ENCODE results near the gene ZBTB40. TPM values are rescaled to one million over a fixed set of nuclear protein-coding genes. Genes with fewer than 3 reads are reported as not detected.

ZBTB40 gene
- total RNA-seq, 1 experiment from 2014 or later: 25.3 TPM

- ChIA-PET POLR2A (ENCODE audit: low non-redundant PET) (interaction anchor here (0.7 kb wide), 1 partner anchor 33 kb away, joined by 4 read pairs; no protein-coding TSS in a partner anchor), CTCF (no interaction called here)
- no peak for DNase-seq (ENCODE audit: low spot score)
- Histone ChIP-seq H3K27ac (ENCODE audit: low read depth, low read length, poor library complexity, severe bottlenecking) (no peak overlapping the region), H3K27me3 (replicated peaks; ENCODE audit: insufficient read depth, low read depth, low read length, poor library complexity) (no peaks in the 10 kb centered on the region), H3K4me1 (ENCODE audit: insufficient read depth, low read length, poor library complexity, severe bottlenecking) (no peaks in the 10 kb centered on the region), H3K9me3 (ENCODE audit: low read depth, low read length, poor library complexity, severe bottlenecking) (no peaks in the 10 kb centered on the region), H3K36me3 (ENCODE audit: insufficient read depth, low read length, poor library complexity, severe bottlenecking) (peaks cover 30% of the 10 kb centered on the region), H3K4me3 (ENCODE audit: low read depth, low read length, poor library complexity, severe bottlenecking) (no peak overlapping the region)
- no TSS peak for BruUV-seq (replicated peaks)
- no peak for TF ChIP-seq EZH2 (IDR thresholded peaks at IDR 0.05; ENCODE audit: borderline replicate concordance, low read depth, low read length, poor library complexity, severe bottlenecking)
- TF ChIP-seq, protein P1, sequence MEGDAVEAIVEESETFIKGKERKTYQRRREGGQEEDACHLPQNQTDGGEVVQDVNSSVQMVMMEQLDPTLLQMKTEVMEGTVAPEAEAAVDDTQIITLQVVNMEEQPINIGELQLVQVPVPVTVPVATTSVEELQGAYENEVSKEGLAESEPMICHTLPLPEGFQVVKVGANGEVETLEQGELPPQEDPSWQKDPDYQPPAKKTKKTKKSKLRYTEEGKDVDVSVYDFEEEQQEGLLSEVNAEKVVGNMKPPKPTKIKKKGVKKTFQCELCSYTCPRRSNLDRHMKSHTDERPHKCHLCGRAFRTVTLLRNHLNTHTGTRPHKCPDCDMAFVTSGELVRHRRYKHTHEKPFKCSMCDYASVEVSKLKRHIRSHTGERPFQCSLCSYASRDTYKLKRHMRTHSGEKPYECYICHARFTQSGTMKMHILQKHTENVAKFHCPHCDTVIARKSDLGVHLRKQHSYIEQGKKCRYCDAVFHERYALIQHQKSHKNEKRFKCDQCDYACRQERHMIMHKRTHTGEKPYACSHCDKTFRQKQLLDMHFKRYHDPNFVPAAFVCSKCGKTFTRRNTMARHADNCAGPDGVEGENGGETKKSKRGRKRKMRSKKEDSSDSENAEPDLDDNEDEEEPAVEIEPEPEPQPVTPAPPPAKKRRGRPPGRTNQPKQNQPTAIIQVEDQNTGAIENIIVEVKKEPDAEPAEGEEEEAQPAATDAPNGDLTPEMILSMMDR (conservative IDR thresholded peaks at IDR 0.05; ENCODE audit: low read depth, low read length): no peak
- intact Hi-C loops (cut with micrococcal nuclease; ENCODE audit: unreplicated experiment): no loop called here
Measured at GRCh38 chr1:22522221-22522743, 70.6 kb downstream of the ZBTB40 start.

GRCh38 chr1:22524481-22524880 is 72.8 kb downstream of the ZBTB40 start:
- POLR2A ChIA-PET (ENCODE audit: low non-redundant PET): no interaction called here
- no peak overlapping the region for H3K27ac ChIP-seq (ENCODE audit: low read depth, low read length, poor library complexity, severe bottlenecking)
- no TSS peak for BruUV-seq (replicated peaks)
- peaks cover 15% of the 10 kb centered on the region for H3K36me3 ChIP-seq (ENCODE audit: insufficient read depth, low read length, poor library complexity, severe bottlenecking)
- CTCF ChIA-PET: no interaction called here
- intact Hi-C loops (cut with micrococcal nuclease; ENCODE audit: unreplicated experiment): no loop called here
- no peaks in the 10 kb centered on the region for H3K27me3 ChIP-seq (replicated peaks; ENCODE audit: insufficient read depth, low read depth, low read length, poor library complexity)
- no peaks in the 10 kb centered on the region for H3K4me1 ChIP-seq (ENCODE audit: insufficient read depth, low read length, poor library complexity, severe bottlenecking)
- TF ChIP-seq, protein P1 (conservative IDR thresholded peaks at IDR 0.05; ENCODE audit: low read depth, low read length): no peak
- TF ChIP-seq EZH2 (IDR thresholded peaks at IDR 0.05; ENCODE audit: borderline replicate concordance, low read depth, low read length, poor library complexity, severe bottlenecking): no peak
- H3K4me3 ChIP-seq (ENCODE audit: low read depth, low read length, poor library complexity, severe bottlenecking): no peak overlapping the region
- no peaks in the 10 kb centered on the region for H3K9me3 ChIP-seq (ENCODE audit: low read depth, low read length, poor library complexity, severe bottlenecking)
- DNase-seq (ENCODE audit: low spot score): no peak

DNA sequence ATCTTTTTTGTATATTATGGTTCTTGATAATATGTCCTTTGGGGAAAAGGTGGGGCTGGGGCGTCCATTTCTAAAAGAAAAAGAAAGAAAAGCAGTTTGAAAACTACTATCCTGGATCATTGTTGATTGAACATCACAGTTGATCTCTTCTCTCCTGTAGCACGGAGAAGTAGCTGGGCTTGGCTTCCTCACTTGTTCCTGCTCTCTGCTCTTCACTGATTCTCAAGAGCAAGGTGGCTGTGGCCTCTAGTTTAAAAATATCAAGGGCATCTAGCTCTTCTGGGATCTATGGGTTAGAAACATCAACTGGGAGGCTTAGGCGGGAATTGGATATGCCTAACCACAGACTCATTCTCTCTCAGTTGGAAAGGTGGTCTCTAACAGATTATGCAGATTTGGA is 73.6 kb downstream of the ZBTB40 start:
- no peak for DNase-seq (ENCODE audit: low spot score)
- no peaks in the 10 kb centered on the region for H3K27me3 ChIP-seq (replicated peaks; ENCODE audit: insufficient read depth, low read depth, low read length, poor library complexity)
- peaks cover 15% of the 10 kb centered on the region for H3K36me3 ChIP-seq (ENCODE audit: insufficient read depth, low read length, poor library complexity, severe bottlenecking)
- intact Hi-C loops (cut with micrococcal nuclease; ENCODE audit: unreplicated experiment): no loop called here
- no peak overlapping the region for H3K4me3 ChIP-seq (ENCODE audit: low read depth, low read length, poor library complexity, severe bottlenecking)
- no TSS peak for BruUV-seq (replicated peaks)
- CTCF ChIA-PET: no interaction called here
- no peaks in the 10 kb centered on the region for H3K4me1 ChIP-seq (ENCODE audit: insufficient read depth, low read length, poor library complexity, severe bottlenecking)
- POLR2A ChIA-PET (ENCODE audit: low non-redundant PET): no interaction called here
- TF ChIP-seq, protein P1 (conservative IDR thresholded peaks at IDR 0.05; ENCODE audit: low read depth, low read length): no peak
- TF ChIP-seq EZH2 (IDR thresholded peaks at IDR 0.05; ENCODE audit: borderline replicate concordance, low read depth, low read length, poor library complexity, severe bottlenecking): no peak
- H3K27ac ChIP-seq (ENCODE audit: low read depth, low read length, poor library complexity, severe bottlenecking): no peak overlapping the region
- H3K9me3 ChIP-seq (ENCODE audit: low read depth, low read length, poor library complexity, severe bottlenecking): no peaks in the 10 kb centered on the region
